ENCODE data around the gene ZNF423.

The ZNF423 gene

GRCh38 chr16:49485663-49486062 is 370.2 kb downstream of the ZNF423 start:
- DNase-seq (ENCODE audit: low read depth), result no peak
- H3K4me3 ChIP-seq (ENCODE audit: low read depth, low read length), result no peak overlapping the region
- TF ChIP-seq, protein P1, sequence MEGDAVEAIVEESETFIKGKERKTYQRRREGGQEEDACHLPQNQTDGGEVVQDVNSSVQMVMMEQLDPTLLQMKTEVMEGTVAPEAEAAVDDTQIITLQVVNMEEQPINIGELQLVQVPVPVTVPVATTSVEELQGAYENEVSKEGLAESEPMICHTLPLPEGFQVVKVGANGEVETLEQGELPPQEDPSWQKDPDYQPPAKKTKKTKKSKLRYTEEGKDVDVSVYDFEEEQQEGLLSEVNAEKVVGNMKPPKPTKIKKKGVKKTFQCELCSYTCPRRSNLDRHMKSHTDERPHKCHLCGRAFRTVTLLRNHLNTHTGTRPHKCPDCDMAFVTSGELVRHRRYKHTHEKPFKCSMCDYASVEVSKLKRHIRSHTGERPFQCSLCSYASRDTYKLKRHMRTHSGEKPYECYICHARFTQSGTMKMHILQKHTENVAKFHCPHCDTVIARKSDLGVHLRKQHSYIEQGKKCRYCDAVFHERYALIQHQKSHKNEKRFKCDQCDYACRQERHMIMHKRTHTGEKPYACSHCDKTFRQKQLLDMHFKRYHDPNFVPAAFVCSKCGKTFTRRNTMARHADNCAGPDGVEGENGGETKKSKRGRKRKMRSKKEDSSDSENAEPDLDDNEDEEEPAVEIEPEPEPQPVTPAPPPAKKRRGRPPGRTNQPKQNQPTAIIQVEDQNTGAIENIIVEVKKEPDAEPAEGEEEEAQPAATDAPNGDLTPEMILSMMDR (IDR thresholded peaks at IDR 0.05; ENCODE audit: low read depth, low read length, missing control alignments), result no peak

- TF ChIP-seq, protein P1 (IDR thresholded peaks at IDR 0.05; ENCODE audit: low read depth, low read length, missing control alignments), result no peak
- DNase-seq (ENCODE audit: low read depth), result no peak
- no peak overlapping the region for H3K4me3 ChIP-seq (ENCODE audit: low read depth, low read length)
Measured at GRCh38 chr16:49484936-49485335, 371.0 kb downstream of the ZNF423 start.

GRCh38 chr16:49484451-49484849 is 371.5 kb downstream of the ZNF423 start:
- peak; percentile 8 for DNase-seq (ENCODE audit: low read depth)
- TF ChIP-seq, protein P1 (IDR thresholded peaks at IDR 0.05; ENCODE audit: low read depth, low read length, missing control alignments), result no peak
- peak overlapping the region; percentile 34 for H3K4me3 ChIP-seq (ENCODE audit: low read depth, low read length)

DNA sequence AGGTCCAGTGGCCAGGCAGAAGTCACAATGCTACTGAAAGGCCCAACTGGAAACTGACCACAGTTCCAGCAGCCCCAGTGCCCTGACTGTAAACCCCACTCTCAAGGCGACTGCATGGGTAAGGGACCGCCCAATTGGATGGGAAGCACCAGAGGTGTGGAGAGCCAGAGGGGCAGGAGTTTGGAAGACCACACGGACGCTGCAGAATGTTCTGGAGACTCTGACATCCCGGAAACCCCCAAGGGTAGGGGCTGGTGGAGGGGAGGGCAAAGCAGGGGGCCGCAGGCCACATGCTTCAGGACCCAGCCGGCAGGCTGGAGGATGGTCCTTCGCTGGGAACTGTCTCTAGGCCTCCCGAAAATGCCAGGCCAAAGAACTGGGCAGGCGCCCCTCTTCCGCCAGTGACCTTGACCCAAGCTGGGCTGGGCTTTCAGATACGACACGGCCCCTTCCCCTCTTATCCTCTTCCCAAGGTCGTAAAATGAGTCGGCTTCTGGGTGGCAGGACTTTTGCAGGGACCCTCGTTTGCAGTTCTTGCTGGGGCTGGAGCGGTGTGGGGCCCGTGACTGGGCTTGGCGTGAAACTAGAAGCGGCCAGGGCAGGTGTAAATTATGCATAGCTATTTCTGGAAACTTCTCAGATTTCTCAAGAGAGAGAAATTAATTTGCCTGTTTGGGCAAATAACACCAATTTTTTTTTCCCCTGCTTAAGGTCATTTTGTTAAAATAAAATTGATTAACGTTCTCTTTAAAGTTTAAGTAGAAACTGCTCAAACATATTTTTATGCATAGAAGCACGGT is 372.1 kb downstream of the ZNF423 start:
- TF ChIP-seq, protein P1 (IDR thresholded peaks at IDR 0.05; ENCODE audit: low read depth, low read length, missing control alignments), result no peak
- no peak overlapping the region; the same call in 1 of the 2 replicates for H3K4me3 ChIP-seq (ENCODE audit: low read depth, low read length)
- no peak for DNase-seq (ENCODE audit: low read depth)

GRCh38 chr16:49483251-49483650 is 372.7 kb downstream of the ZNF423 start:
- TF ChIP-seq, protein P1 (IDR thresholded peaks at IDR 0.05; ENCODE audit: low read depth, low read length, missing control alignments), result no peak
- no peak overlapping the region for H3K4me3 ChIP-seq (ENCODE audit: low read depth, low read length)
- DNase-seq (ENCODE audit: low read depth), result no peak

- TF ChIP-seq, protein P1 (IDR thresholded peaks at IDR 0.05; ENCODE audit: low read depth, low read length, missing control alignments), result no peak
- no peak for DNase-seq (ENCODE audit: low read depth)
- H3K4me3 ChIP-seq (ENCODE audit: low read depth, low read length), result no peak overlapping the region
Measured at GRCh38 chr16:49482690-49483089, 373.2 kb downstream of the ZNF423 start.

- no peak for DNase-seq (ENCODE audit: low read depth)
- H3K4me3 ChIP-seq (ENCODE audit: low read depth, low read length), result no peak overlapping the region
- TF ChIP-seq, protein P1 (IDR thresholded peaks at IDR 0.05; ENCODE audit: low read depth, low read length, missing control alignments), result no peak
Measured at GRCh38 chr16:49478616-49479015, 377.3 kb downstream of the ZNF423 start.

Data from GM12864 (cell line).